Endothelial cell of umbilical vein (primary cell): Measurements from ENCODE around the gene CTTNBP2NL. TPM values are rescaled to one million over a fixed set of nuclear protein-coding genes. Genes with fewer than 3 reads are reported as not detected.

Source experiments
- BruUV-seq: library from RNA; stranded (reverse); fragments of 400-500 nt; replicated peaks from 2 replicates; lab custom pipeline; 2021; lab: Mats Ljungman, UMichigan
- CTCF ChIA-PET: fragments of 300-600, 350-600 bp; sonication (Branson Sonifier 250); formaldehyde crosslinking; loops from one replicate; lab custom pipeline; 2021; ENCODE audit warnings: antibody characterized with exemption, inconsistent platforms; lab: Charles Lee
- POLR2A ChIA-PET: fragments of 300-600, 350-600 bp; sonication (Branson Sonifier 250); formaldehyde crosslinking; loops from one replicate; lab custom pipeline; 2021; ENCODE audit warnings: antibody characterized with exemption, inconsistent platforms; lab: Charles Lee
- DNase-seq: peaks from one replicate; pipeline ENCODE4 v3.0.0-alpha.2; 2011; ENCODE audit warnings: low read depth, low spot score
- FAIRE-seq: peaks from 2 replicates; lab custom pipeline; 2011; peaks lifted over from hg19 to GRCh38; lab: Jason Lieb, UNC
- H2AFZ ChIP-seq: 2 replicates; pipeline ENCODE4 v1.6.0; 2012; ENCODE audit warnings: low read depth, low read length, control low read depth, inconsistent platforms
- H3K27ac ChIP-seq: 2 replicates; pipeline ENCODE4 v1.5.1; 2011; ENCODE audit warnings: low read depth, mild to moderate bottlenecking, control low read depth, low read length, moderate library complexity; ENCODE audit not compliant: insufficient read depth
- H3K27me3 ChIP-seq, 2 experiments: 2 replicates each; pipeline versions ENCODE4 v1.6.0 to v1.6.1; 2011; ENCODE audit warnings: low read length in 2 of 2, mixed read lengths in 1 of 2; ENCODE audit not compliant: control insufficient read depth in 2 of 2, insufficient read depth in 2 of 2
- H3K36me3 ChIP-seq, 2 experiments: 2 replicates in 1 of 2; 3 replicates in 1 of 2; pipeline ENCODE4 v1.5.1; 2011; ENCODE audit warnings: low read length in 2 of 2, mild to moderate bottlenecking in 1 of 2, moderate library complexity in 1 of 2; ENCODE audit not compliant: control insufficient read depth in 2 of 2, insufficient read depth in 2 of 2; ENCODE audit errors: extremely low read depth in 1 of 2
- H3K4me1 ChIP-seq: 3 replicates; pipeline ENCODE4 v1.5.1; 2011; ENCODE audit warnings: mild to moderate bottlenecking, low read length; ENCODE audit not compliant: control insufficient read depth, insufficient read depth; ENCODE audit errors: extremely low read depth
- H3K4me2 ChIP-seq: 2 replicates; pipeline ENCODE4 v1.6.1; 2011; ENCODE audit warnings: low read length, control low read depth, mixed read lengths; ENCODE audit not compliant: insufficient read depth
- H3K4me3 ChIP-seq, 3 experiments: fragments of 200-600 bp in 1 of 3; sonication (generic), shearing (Covaris generic) in 1 of 3; replicated peaks in 1 of 3; 2 replicates each; pipeline ENCODE4 v1.5.1; 2011 to 2016; ENCODE audit warnings: control low read depth in 3 of 3, low read length in 3 of 3, mild to moderate bottlenecking in 2 of 3, inconsistent platforms in 1 of 3, low read depth in 1 of 3, moderate library complexity in 1 of 3; ENCODE audit not compliant: insufficient read depth in 1 of 3
- H3K79me2 ChIP-seq: 2 replicates; pipeline ENCODE4 v1.6.0; 2012; ENCODE audit warnings: low read length, inconsistent platforms; ENCODE audit not compliant: control insufficient read depth, insufficient read depth
- H3K9ac ChIP-seq: replicated peaks from 2 replicates; pipeline ENCODE3; 2011; ENCODE audit warnings: low read length, control low read depth; ENCODE audit not compliant: insufficient read depth; ENCODE audit errors: extremely low read depth
- H3K9me1 ChIP-seq: replicated peaks from 3 replicates; pipeline ENCODE4 v1.6.0; 2011; ENCODE audit warnings: mild to moderate bottlenecking, low read length; ENCODE audit not compliant: control insufficient read depth, insufficient read depth; ENCODE audit errors: extremely low read depth
- H3K9me3 ChIP-seq: replicated peaks from 2 replicates; pipeline ENCODE4 v1.5.1; 2012; ENCODE audit warnings: low read length, inconsistent platforms; ENCODE audit not compliant: control insufficient read depth, insufficient read depth
- H4K20me1 ChIP-seq: replicated peaks from 2 replicates; pipeline ENCODE3; 2011; ENCODE audit warnings: mild to moderate bottlenecking, low read length; ENCODE audit not compliant: control insufficient read depth, insufficient read depth; ENCODE audit errors: extremely low read depth
- CTCF ChIP-seq, 2 donors: IDR thresholded peaks; 1 replicate in 1 of 2; 2 replicates in 1 of 2; pipeline ENCODE4 v1.5.1; 2011; ENCODE audit warnings: low read length in 2 of 2, mild to moderate bottlenecking in 2 of 2, moderate library complexity in 2 of 2, control low read depth in 1 of 2, inconsistent platforms in 1 of 2, low read depth in 1 of 2; ENCODE audit not compliant: insufficient read depth in 1 of 2; ENCODE audit errors: extremely low read depth in 1 of 2
- EZH2 ChIP-seq: IDR thresholded peaks from 2 replicates; pipeline ENCODE4 v1.6.1; 2012; ENCODE audit warnings: borderline replicate concordance, low read depth, mild to moderate bottlenecking, moderate library complexity, low read length, inconsistent platforms; ENCODE audit not compliant: severe bottlenecking
- FOS ChIP-seq: IDR thresholded peaks from 2 replicates; pipeline ENCODE4 v1.6.1; 2011; ENCODE audit warnings: mild to moderate bottlenecking, low read length, moderate library complexity, borderline replicate concordance; ENCODE audit not compliant: insufficient read depth
- GATA2 ChIP-seq: IDR thresholded peaks from 2 replicates; pipeline ENCODE4 v1.7.0; 2011; ENCODE audit warnings: low read depth, mild to moderate bottlenecking, moderate library complexity, mixed read lengths, low read length; ENCODE audit not compliant: insufficient read length, insufficient read depth
- JUN ChIP-seq: IDR thresholded peaks from 2 replicates; pipeline ENCODE4 v1.6.1; 2011; ENCODE audit warnings: borderline replicate concordance, low read depth; ENCODE audit not compliant: insufficient read length, insufficient read depth
- MAX ChIP-seq: IDR thresholded peaks from 2 replicates; pipeline ENCODE4 v1.6.1; 2011; ENCODE audit not compliant: insufficient read depth, insufficient read length
- MYC ChIP-seq: IDR thresholded peaks from one replicate; pipeline ENCODE4 v1.6.1; 2011; ENCODE audit warnings: mild to moderate bottlenecking, low read depth, low read length
- POLR2A ChIP-seq: IDR thresholded peaks from 2 replicates; pipeline ENCODE4 v1.6.1; 2012; ENCODE audit warnings: low read depth, mild to moderate bottlenecking, control low read depth, low read length
- POLR2AphosphoS5 ChIP-seq: IDR thresholded peaks from 2 replicates; pipeline ENCODE4 v1.6.1; 2012; ENCODE audit warnings: low read depth, mild to moderate bottlenecking, control low read depth, low read length, moderate library complexity; ENCODE audit not compliant: insufficient read depth
- dilution Hi-C: fragments of 300-500 bp; cut with MboI; formaldehyde crosslinking; loops from one replicate; pipeline ENCODE4 v1.15.0; 2019; ENCODE audit warnings: low sequenced_read_pairs; ENCODE audit not compliant: extremely low pct_ligation_motif_present
- intact Hi-C: fragments of 100-400 bp; cut with micrococcal nuclease; formaldehyde crosslinking; loops from one replicate; pipeline ENCODE4 v1.10.0; 2022
- polyA plus RNA-seq, 4 experiments: library from polyadenylated mRNA; depleted of rRNA in 3 of 4; stranded (reverse) in 3 of 4; unstranded in 1 of 4; fragments of >200 nt; gene quantifications; 2 replicates each; pipeline versions ENCODE4 v1.2.1 to v1.2.3, GENCODE V29; 2011 to 2012; ENCODE audit warnings: missing spikeins in 1 of 4
- total RNA-seq: library from RNA; stranded (reverse); gene quantifications from 2 replicates; pipeline ENCODE4 v1.2.3, GENCODE V29; 2021

The CTTNBP2NL gene
- total and polyA plus RNA-seq, 2 donors (not counting 3 experiments of a cell fraction or from before 2014, with no cell fraction given): 21.5 to 94.4 TPM

- Histone ChIP-seq H3K27me3 (peaks cover 17 to 29% of the 10 kb centered on the region in 2 experiments), H3K36me3 (no peaks in the 10 kb centered on the region), H3K9me3 (no peaks in the 10 kb centered on the region), H3K79me2 (no peaks in the 10 kb centered on the region), H3K9ac (no peak overlapping the region), H3K9me1 (no peaks in the 10 kb centered on the region), H3K4me1 (no peaks in the 10 kb centered on the region), H3K27ac (no peak overlapping the region), H4K20me1 (no peaks in the 10 kb centered on the region), H2AFZ (no peak overlapping the region), H3K4me2 (no peak overlapping the region), H3K4me3 (no peak overlapping the region)
- BruUV-seq: no TSS peak
- no peak for DNase-seq
- FAIRE-seq: no peak
- TF ChIP-seq CTCF (IDR thresholded peaks at IDR 0.05; ENCODE audit: extremely low read depth in 1 of 2, insufficient read depth in 1 of 2, low read depth in 1 of 2, low read length in 2 of 2): no peak
- TF ChIP-seq MAX: no peak
- no peak for TF ChIP-seq POLR2A
- TF ChIP-seq JUN: no peak
- dilution Hi-C loops (no loop called here), intact Hi-C loops (no loop called here)
- POLR2A ChIA-PET: no interaction called here
- CTCF ChIA-PET: interaction anchor here (0.6 to 7.6 kb wide), 6 partner anchors 9 to 317 kb away, joined by 3 to 137 read pairs (median 4); no protein-coding TSS in a partner anchor
These were observed 39.2 kb upstream of the CTTNBP2NL start for GRCh38 chr1:112356765-112357164.

- Histone ChIP-seq H3K9me3 (no peaks in the 10 kb centered on the region), H3K9me1 (no peaks in the 10 kb centered on the region), H3K27me3 (peaks cover 13 to 26% of the 10 kb centered on the region in 2 experiments), H4K20me1 (no peaks in the 10 kb centered on the region), H3K4me2 (no peak overlapping the region), H3K36me3 (no peaks in the 10 kb centered on the region), H3K27ac (no peak overlapping the region), H3K79me2 (no peaks in the 10 kb centered on the region), H3K4me3 (no peak overlapping the region), H3K4me1 (no peaks in the 10 kb centered on the region), H2AFZ (no peak overlapping the region), H3K9ac (no peak overlapping the region)
- TF ChIP-seq GATA2 (no peak), EZH2 (no peak), FOS (no peak), MAX (no peak), POLR2AphosphoS5 (no peak), POLR2A (no peak), MYC (no peak), CTCF (IDR thresholded peaks at IDR 0.05; ENCODE audit: extremely low read depth in 1 of 2, insufficient read depth in 1 of 2, low read depth in 1 of 2, low read length in 2 of 2) (no peak), JUN (no peak)
- CTCF ChIA-PET: interaction anchor here (0.6 to 7.6 kb wide), 5 partner anchors 13 to 316 kb away, joined by 3 to 137 read pairs (median 6); no protein-coding TSS in a partner anchor
- FAIRE-seq (no peak), DNase-seq (no peak)
- dilution Hi-C loops (no loop called here), intact Hi-C loops (no loop called here)
- POLR2A ChIA-PET: no interaction called here
- BruUV-seq: no TSS peak
These were observed 38.5 kb upstream of the CTTNBP2NL start for GRCh38 chr1:112357467-112357866.
